Measurements from ENCODE around the gene GLB1L2. TPM values are rescaled to one million over a fixed set of nuclear protein-coding genes. Genes with fewer than 3 reads are reported as not detected.

The GLB1L2 gene
- total RNA-seq, 4 donors from 2014 or later, result 4.2 to 21.6 (median 12.4) TPM

Other genes with a start within 250 kb of the GLB1L2 start
- gene NCAPD3, start 108.0 kb upstream of the GLB1L2 start, total RNA-seq, result 10 to 100 TPM; 12.5 to 30.5 (median 13.9) TPM
- 10 to 100 TPM; 33.8 to 74.0 (median 64.0) TPM for gene VPS26B, start 107.3 kb upstream of the GLB1L2 start, total RNA-seq
- 10 to 100 TPM; 37.8 to 62.7 (median 52.3) TPM for gene THYN1, start 78.6 kb upstream of the GLB1L2 start, total RNA-seq
- gene ACAD8, start 78.4 kb upstream of the GLB1L2 start, total RNA-seq, result 10 to 100 TPM; 30.4 to 44.5 (median 36.9) TPM
- not detected for gene GLB1L3, start 55.6 kb upstream of the GLB1L2 start, total RNA-seq
- gene B3GAT1, start 80.3 kb downstream of the GLB1L2 start, total RNA-seq, result 1 to 10 TPM in 1 of 4 donors, under 1 TPM in 2, not detected in 1; 0.35 to 3.3 (median 0.54) TPM

Measured in Peyer's patch (tissue), 4 donors.